Fibroblast of lung (primary cell): ENCODE results near the gene C1R. TPM values are rescaled to one million over a fixed set of nuclear protein-coding genes. Genes with fewer than 3 reads are reported as not detected.

ENCODE experiments used
- DNase-seq, 2 donors: peaks; one replicate each; pipeline versions ENCODE4 v3.0.0 to v3.0.0-alpha.2; 2010; ENCODE audit warnings: low read depth in 2 of 2
- H2AFZ ChIP-seq: 2 replicates; pipeline ENCODE4 v1.5.1; 2012; ENCODE audit warnings: low read length, control low read depth, inconsistent platforms
- H3K27ac ChIP-seq: 2 replicates; pipeline ENCODE4 v1.5.1; 2011; ENCODE audit warnings: low read length, control low read depth; ENCODE audit not compliant: insufficient read depth
- H3K27me3 ChIP-seq: 2 replicates; pipeline ENCODE4 v1.5.1; 2011; ENCODE audit warnings: mild to moderate bottlenecking, low read length; ENCODE audit not compliant: control insufficient read depth, insufficient read depth
- H3K36me3 ChIP-seq: 2 replicates; pipeline ENCODE4 v1.5.1; 2011; ENCODE audit warnings: low read length; ENCODE audit not compliant: control insufficient read depth, insufficient read depth
- H3K4me1 ChIP-seq: 2 replicates; pipeline ENCODE4 v1.5.1; 2011; ENCODE audit warnings: low read length; ENCODE audit not compliant: control insufficient read depth, insufficient read depth; ENCODE audit errors: extremely low read depth
- H3K4me2 ChIP-seq: 2 replicates; pipeline ENCODE4 v1.5.1; 2011; ENCODE audit warnings: low read length, control low read depth; ENCODE audit not compliant: insufficient read depth; ENCODE audit errors: extremely low read depth
- H3K4me3 ChIP-seq, 4 experiments: fragments of 200-600 bp in 1 of 4; sonication (generic) in 1 of 4; replicated peaks in 1 of 4; 2 replicates each; pipeline ENCODE4 v1.5.1; 2011 to 2016; ENCODE audit warnings: low read length in 4 of 4, low read depth in 3 of 4, mild to moderate bottlenecking in 3 of 4, control low read depth in 2 of 4, inconsistent platforms in 1 of 4, mixed read lengths in 1 of 4; ENCODE audit not compliant: insufficient read depth in 1 of 4; ENCODE audit errors: control extremely low read depth in 1 of 4
- H3K79me2 ChIP-seq: 2 replicates; pipeline ENCODE4 v1.5.1; 2012; ENCODE audit warnings: mild to moderate bottlenecking, low read length, inconsistent platforms; ENCODE audit not compliant: control insufficient read depth, insufficient read depth
- H3K9ac ChIP-seq: 2 replicates; pipeline ENCODE4 v1.5.1; 2011; ENCODE audit warnings: mild to moderate bottlenecking, low read length, control low read depth; ENCODE audit not compliant: insufficient read depth
- H3K9me3 ChIP-seq: 2 replicates; pipeline ENCODE4 v1.5.1; 2012; ENCODE audit warnings: low read depth, low read length; ENCODE audit not compliant: control insufficient read depth, insufficient read depth
- H4K20me1 ChIP-seq: 2 replicates; pipeline ENCODE4 v1.5.1; 2011; ENCODE audit warnings: low read length; ENCODE audit not compliant: control insufficient read depth, insufficient read depth; ENCODE audit errors: extremely low read depth
- CTCF ChIP-seq, 2 donors: IDR thresholded peaks in 1 of 2; conservative IDR thresholded peaks in 1 of 2; 1 replicate in 1 of 2; 2 replicates in 1 of 2; pipeline ENCODE4 v1.5.1; 2011 to 2012; ENCODE audit warnings: low read length in 2 of 2, control low read depth in 1 of 2, inconsistent platforms in 1 of 2, low read depth in 1 of 2, mild to moderate bottlenecking in 1 of 2
- EZH2 ChIP-seq: IDR thresholded peaks from 2 replicates; pipeline ENCODE4 v1.5.1; 2012; ENCODE audit warnings: low read length, control low read depth, mild to moderate bottlenecking; ENCODE audit errors: missing control alignments
- polyA plus RNA-seq, 2 donors: library from polyadenylated mRNA; depleted of rRNA in 1 of 2; stranded (reverse) in 1 of 2; unstranded in 1 of 2; fragments of >200 nt; gene quantifications; 2 replicates each; pipeline ENCODE4 v1.2.1, GENCODE V29; 2011 to 2012; ENCODE audit warnings: missing spikeins in 1 of 2
- total RNA-seq: library from RNA; depleted of rRNA; stranded (reverse); fragments of >200 nt; gene quantifications from 2 replicates; pipeline ENCODE4 v1.2.1, GENCODE V29; 2014

Gene C1R
- total and polyA plus RNA-seq, 2 donors (not counting 1 experiment from before 2014, with no cell fraction given), result 407 to 617 TPM

- no peak for DNase-seq
Measured at GRCh38 chr12:7101047-7101693, 8.9 kb upstream of the C1R start.

GRCh38 chr12:7100239-7100638 is 8.0 kb upstream of the C1R start:
- Histone ChIP-seq H3K27me3 (no peaks in the 10 kb centered on the region), H3K4me1 (peaks cover 2% of the 10 kb centered on the region), H3K4me3 (no peak overlapping the region), H3K9ac (no peak overlapping the region), H3K9me3 (no peaks in the 10 kb centered on the region), H3K79me2 (no peaks in the 10 kb centered on the region), H2AFZ (no peak overlapping the region), H3K4me2 (no peak overlapping the region), H3K36me3 (peaks cover 10% of the 10 kb centered on the region), H3K27ac (no peak overlapping the region), H4K20me1 (no peaks in the 10 kb centered on the region)
- no peak for DNase-seq
- TF ChIP-seq CTCF (conservative IDR thresholded peaks at IDR 0.05 in 1 of 2, IDR thresholded peaks at IDR 0.05 in 1 of 2; ENCODE audit: low read depth in 1 of 2, low read length in 2 of 2), result no peak
- no peak for TF ChIP-seq EZH2

More at GRCh38 chr12:7101047-7101693, 8.9 kb upstream of the C1R start:
- Histone ChIP-seq H3K27me3 (no peaks in the 10 kb centered on the region), H3K9ac (no peak overlapping the region), H3K4me1 (peaks cover 2% of the 10 kb centered on the region), H3K36me3 (peaks cover 10% of the 10 kb centered on the region), H3K9me3 (no peaks in the 10 kb centered on the region), H3K4me3 (no peak overlapping the region), H3K4me2 (no peak overlapping the region), H3K27ac (no peak overlapping the region), H3K79me2 (no peaks in the 10 kb centered on the region), H2AFZ (no peak overlapping the region), H4K20me1 (no peaks in the 10 kb centered on the region)
- TF ChIP-seq EZH2 (no peak), CTCF (conservative IDR thresholded peaks at IDR 0.05 in 1 of 2, IDR thresholded peaks at IDR 0.05 in 1 of 2; ENCODE audit: low read depth in 1 of 2, low read length in 2 of 2) (no peak)

- Histone ChIP-seq H3K79me2 (no peaks in the 10 kb centered on the region), H3K4me1 (peaks cover 2% of the 10 kb centered on the region), H3K9ac (no peak overlapping the region), H4K20me1 (no peaks in the 10 kb centered on the region), H3K4me2 (no peak overlapping the region), H3K9me3 (no peaks in the 10 kb centered on the region), H3K27ac (no peak overlapping the region), H3K36me3 (peaks cover 10% of the 10 kb centered on the region), H3K27me3 (no peaks in the 10 kb centered on the region), H2AFZ (no peak overlapping the region), H3K4me3 (no peak overlapping the region)
- no peak for TF ChIP-seq CTCF (conservative IDR thresholded peaks at IDR 0.05 in 1 of 2, IDR thresholded peaks at IDR 0.05 in 1 of 2; ENCODE audit: low read depth in 1 of 2, low read length in 2 of 2)
- no peak for TF ChIP-seq EZH2
- no peak for DNase-seq
Measured at GRCh38 chr12:7099290-7099996, 7.2 kb upstream of the C1R start.
